ENCODE data around the gene NINJ2.
A peak's percentile ranks its signal among the peaks of the same experiment; 100 is the strongest.
"Not testable (repeated sequence)": the region's sequence is repeated elsewhere in the genome, so short reads cannot be mapped to it uniquely, and the experiment has no call there.

NINJ2 gene

DNA sequence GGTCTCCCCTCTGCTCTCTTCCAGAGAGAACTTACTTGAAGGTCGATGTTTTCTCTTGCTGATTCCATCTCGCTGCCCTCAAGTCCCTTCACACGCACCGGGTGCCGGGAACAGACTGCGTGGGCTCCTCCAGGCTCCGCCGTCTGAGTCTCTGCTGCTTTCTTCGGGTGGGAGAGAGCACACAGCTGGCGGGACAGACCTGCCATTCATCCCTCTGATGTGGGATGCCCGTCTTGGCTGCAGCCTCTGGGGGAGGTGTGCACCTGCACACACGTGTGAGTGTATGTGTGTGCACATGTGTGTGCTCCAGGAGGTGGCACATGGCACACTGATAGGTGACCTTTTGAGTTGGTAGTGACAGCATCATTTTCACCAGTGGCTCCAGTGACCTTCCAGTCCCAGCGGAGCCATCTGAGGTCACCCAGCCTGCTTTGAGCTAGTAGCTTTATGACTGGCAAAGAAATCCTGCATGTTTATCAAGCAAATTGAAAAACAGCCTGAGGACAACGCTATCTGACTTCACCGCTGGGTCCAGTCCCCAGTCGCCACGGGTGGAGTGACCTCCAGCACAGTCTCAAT, at the start of gene NINJ2:
TSS of gene NINJ2 (minus strand) at position 153 of the 579 bp plus-strand sequence. CDS start at position 68, 85 bp downstream.
- DNase-seq = no peak

DNA sequence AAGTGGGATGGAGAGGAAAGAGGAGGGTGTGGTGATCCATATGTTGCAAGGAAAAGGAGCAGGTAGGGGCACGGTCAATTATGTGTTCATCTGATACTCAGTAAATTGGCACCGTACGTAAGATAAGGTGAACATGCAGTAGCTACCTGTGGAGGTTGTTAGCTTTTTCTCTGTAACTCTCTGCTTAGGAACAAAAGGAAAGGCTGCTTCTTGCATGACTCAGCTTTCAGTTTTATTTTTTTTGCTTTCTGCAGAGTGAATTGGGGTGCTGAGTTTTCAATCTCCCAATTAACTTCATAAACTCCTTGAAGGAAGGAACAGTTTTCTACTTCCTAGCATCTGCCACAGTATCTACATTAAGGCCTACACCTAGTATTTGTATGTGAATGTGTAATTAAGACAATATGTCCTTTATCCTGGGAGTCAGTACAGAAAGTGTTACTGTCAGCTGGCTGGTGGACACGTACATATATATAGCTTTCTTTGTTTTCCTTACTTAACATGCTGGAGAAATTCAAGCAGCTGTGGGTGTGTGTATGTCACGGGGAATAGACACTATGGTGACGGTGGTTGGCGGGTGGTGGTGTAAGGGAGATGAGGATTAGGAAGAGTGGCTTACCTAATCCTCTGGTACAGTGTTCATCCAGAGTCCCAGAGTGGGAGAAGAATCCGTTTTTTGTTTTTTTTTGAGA, 49.1 kb upstream of the NINJ2 start:
- no peak for DNase-seq

DNA sequence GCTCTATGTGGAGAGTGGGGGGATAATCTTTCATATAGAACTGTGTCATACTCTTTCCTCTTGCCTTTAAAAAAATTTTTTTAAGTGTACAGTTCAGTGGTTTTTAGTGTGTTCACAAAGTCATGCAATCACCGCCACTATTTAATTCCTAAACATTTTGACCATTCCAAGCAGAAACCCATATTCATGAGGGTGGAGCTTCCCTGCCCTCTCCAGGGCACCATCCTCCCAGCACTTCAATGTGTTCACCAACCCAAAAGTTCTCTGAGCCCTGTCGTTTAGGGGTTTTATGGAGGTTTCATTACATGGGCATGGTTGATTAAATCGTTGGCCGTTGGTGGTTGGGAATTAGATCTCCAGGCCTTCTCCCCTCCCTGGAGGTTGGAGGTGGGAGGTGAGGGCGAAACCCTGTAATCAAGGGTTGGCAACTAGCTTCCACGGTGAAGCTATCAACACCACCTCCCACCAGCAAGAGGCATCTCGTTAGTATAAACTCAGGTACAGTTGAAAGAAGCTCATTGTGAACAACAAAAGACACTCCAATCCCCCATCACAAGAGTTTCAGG, 46.3 kb upstream of the NINJ2 start:
- DNase-seq = no peak

GRCh38 chr12:708084-708483, 44.8 kb upstream of the NINJ2 start:
- DNase-seq = not testable (repeated sequence)

- no peak for DNase-seq
These were observed 41.4 kb upstream of the NINJ2 start for GRCh38 chr12:704516-705242.

GRCh38 chr12:701896-702539, 38.8 kb upstream of the NINJ2 start:
- no peak for DNase-seq

GRCh38 chr12:700016-700415, 36.8 kb upstream of the NINJ2 start:
- no peak for DNase-seq

GRCh38 chr12:698222-698621, 35.0 kb upstream of the NINJ2 start:
- DNase-seq = not testable (repeated sequence)

GRCh38 chr12:697481-697880, 34.2 kb upstream of the NINJ2 start:
- no peak for DNase-seq

GRCh38 chr12:694734-695503, 31.7 kb upstream of the NINJ2 start:
- DNase-seq = no peak

DNA sequence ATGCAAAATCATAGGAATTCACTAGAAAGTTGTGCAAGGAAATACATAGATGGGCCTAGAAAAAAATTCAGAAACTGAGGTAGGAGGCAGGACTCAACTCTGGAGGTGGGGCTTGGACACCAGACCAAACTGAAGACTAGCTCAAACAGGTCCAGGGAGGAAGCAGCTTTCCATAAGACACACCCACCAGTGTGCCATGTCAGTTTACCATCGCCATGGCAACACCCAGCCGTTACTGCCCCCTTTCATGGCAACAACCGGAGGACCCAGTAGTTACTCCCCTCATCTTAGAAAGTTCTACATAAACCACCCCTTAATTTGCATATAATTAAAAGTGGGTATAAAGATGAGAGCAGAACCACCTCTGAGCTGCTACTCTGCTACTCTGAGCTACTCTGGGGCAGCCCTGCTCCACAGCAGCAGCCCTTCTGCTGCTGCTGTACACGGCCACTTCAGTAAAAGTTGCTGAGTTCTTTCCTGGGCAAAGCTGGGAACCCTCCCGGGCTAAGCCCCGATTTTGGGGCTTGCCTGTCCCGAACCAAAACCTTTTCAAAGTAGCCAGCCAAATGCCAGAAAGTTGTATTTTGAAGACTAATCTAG, 30.8 kb upstream of the NINJ2 start:
- no peak for DNase-seq

DNA sequence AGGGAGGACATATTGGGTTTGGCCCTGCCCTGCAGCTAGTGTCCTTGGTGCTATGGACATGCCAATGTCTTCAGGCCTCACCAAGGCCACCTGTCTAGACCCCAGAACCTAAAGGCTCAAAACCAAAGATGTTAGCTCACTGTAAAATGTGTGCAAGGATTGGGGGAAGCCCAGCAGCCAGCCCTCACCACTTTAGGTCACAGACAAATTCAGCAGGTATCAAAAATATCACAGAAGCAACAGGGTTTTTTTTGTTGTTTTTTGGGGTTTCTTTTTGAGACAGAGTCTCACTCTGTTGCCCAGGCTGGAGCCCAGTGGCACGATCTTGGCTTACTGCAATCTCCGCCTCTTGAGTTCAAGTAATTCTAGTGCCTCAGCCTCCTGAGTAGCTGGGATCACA, 29.0 kb upstream of the NINJ2 start:
- DNase-seq = no peak

DNA sequence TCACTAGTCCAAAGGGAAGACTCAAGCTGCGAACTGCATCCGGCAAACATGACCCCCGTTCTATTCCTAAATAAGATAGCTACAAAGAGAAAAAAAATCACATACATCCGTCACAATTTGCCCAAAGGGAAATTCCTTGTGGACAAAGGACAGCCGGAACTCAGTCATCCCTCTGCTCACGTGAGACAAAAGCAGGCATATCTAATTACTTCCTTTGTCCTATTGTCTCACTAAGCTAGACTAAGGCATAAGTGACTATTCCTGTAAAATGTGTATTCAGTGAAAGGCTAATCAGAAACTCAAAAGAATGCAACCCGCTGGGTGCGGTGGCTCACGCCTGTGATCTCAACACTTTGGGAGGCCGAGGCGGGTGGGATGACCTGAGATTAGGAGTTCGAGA, 27.2 kb upstream of the NINJ2 start:
- no peak for DNase-seq

DNA sequence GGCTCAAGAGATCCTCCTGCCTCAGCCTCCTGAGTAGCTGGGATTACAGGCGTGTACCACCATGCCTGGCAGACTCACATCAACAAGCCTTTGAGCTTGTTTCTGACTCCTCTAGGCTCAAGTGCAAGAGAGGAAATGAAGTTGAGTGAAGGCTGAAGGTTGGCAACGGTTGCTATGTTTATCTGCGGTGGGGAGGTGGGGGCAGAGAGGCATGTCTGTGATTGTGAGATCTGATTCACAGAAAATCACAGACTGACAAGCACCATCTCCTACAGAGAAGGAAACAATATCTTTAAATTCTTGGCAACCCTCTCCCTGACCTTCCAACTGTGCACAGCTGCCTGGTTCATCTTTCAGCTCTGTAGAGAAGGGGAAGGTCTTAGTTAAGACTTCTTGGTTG, 22.1 kb upstream of the NINJ2 start:
- DNase-seq = peak; percentile 41

DNA sequence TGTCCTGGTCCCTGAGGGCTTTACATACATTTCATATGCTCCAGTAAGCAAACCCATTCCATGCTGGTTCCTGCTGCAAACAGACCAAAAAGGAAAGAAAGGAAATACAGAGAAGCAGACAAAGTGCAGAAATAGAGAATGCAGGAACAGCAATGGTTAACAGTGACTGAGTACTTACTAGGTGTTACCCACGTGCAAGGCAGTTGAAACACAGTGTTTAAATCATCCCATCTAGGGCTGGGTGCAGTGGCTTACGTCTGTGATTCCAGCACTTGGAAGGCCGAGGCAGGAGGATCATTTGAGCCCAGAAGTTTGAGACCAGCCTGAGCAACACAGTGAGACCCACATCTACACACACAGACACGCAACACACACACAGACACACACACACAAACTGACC, 21.2 kb upstream of the NINJ2 start:
- no peak for DNase-seq

GRCh38 chr12:681568-682256, 18.5 kb upstream of the NINJ2 start:
- DNase-seq = no peak

GRCh38 chr12:678747-679712, 15.8 kb upstream of the NINJ2 start:
- no peak for DNase-seq

DNA sequence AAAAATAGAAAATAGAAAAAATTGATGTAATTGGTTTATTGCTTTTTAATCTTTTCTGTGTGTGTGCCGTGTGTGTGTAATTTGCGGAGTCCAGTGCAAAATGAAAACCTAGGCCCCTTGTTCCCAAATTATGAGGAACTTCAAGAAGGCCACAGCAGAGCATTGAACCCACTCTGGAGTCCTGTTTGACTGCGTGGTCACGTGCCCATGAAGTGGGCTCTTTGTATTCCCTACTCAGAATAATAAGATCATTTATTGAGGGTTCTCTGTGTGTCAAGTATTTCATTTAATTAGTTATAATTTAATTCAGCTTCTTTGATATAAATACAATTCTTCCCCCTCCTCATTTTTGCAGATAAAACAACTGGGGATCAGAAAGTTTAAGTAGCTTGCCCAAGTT, 12.3 kb upstream of the NINJ2 start:
- DNase-seq = no peak

DNA sequence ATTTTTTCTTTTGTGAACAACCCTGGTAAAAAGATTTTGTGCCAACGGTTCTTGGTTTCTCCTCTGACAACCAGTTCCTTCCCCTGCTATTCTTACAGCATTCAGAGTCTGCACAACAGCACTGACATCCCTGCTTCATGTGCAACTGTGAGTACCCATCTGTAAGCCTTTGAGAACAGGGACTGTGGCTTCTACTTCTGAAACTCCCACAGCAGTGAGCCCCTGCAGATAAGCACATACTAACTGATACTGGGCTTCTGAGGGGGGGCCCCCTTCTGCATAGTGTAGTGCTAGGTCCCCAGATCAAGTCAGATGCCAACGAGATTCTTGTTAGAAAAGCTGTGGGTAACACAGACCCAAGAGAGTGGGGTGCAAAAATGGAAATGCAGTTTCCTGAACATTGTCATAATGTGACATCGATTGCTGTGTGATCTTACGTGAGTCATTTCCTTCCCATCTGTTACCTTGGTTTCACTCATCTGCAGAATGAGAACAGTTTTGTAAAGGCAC, 11.1 kb upstream of the NINJ2 start:
- peak; percentile 58 for DNase-seq

GRCh38 chr12:673849-674248, 10.6 kb upstream of the NINJ2 start:
- DNase-seq = no peak

All from stimulated activated CD4-positive, alpha-beta T cell treated with anti-CD3 and anti-CD28 coated beads, Interleukin-12 subunit alpha, Interleukin-12 subunit beta, amount 100 ng/mL, for 4 hours (primary cell).